SH-SY5Y (cell line): ENCODE measurements around the gene FOS.

Experiments used
- GATA2 ChIP-seq: IDR thresholded peaks from 2 replicates; pipeline ENCODE4 v1.6.1; 2011; ENCODE audit warnings: mild to moderate bottlenecking, low read depth, low read length
- GATA3 ChIP-seq: IDR thresholded peaks from 2 replicates; pipeline ENCODE4 v1.6.1; 2011; ENCODE audit warnings: low read depth, mild to moderate bottlenecking, low read length, moderate library complexity

FOS gene

DNA sequence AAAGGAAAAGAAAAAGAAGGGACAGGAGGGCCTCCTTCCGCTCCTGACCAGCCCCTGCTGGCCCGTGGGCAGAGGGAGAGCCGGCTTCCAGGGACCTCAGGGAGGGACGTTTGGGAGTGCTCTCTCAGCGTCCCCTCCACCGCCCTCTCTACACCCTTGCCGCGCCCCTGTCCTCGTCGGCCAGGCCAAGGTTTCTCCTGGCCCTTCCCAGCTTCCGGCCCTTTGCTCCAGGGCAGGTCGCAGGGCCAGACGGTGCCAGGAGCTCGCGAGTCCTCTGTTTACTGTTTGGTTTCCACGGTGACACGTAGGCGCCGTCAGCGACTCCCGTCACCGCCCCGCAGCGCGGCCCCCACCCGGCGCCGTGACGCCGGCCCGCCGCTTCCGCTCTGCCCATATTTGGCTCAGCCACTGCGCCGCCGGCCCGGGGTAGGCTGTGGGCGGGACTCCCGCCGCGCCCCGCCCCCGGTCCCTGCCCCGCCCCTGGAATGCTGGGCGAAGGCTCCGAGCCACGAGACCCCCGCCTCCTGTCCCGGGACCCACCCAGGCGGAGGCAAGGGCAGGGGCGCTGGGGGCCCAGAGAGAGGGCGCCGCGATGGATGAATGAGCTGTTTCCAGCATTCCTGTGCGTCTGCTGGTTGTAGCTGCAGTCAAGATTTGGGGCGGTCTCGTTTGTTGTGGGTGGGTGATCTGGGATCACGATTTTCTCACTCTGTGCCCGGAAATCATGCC lies 15.5 kb downstream of the FOS start:
- TF ChIP-seq GATA3 = no peak
- no peak for TF ChIP-seq GATA2

DNA sequence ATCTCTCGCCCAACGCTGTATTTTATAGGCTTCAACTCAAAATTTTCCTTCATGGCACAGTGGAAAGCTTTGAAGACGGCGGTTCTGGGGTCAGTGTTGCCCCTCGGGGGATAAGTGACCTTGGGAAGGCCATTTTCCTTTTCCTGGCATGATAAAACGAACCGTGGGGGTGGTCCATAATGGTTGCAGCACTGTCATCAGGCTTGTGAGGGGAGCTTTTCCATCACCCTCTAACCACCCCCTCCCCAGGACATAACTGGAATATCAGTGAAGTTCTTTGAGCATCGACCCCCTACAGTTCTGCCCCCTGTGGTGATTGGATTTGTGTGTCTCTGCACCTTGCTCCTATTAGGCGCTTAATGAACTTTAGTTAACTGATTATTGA lies 16.0 kb downstream of the FOS start:
- TF ChIP-seq GATA3 (no peak), GATA2 (no peak)

DNA sequence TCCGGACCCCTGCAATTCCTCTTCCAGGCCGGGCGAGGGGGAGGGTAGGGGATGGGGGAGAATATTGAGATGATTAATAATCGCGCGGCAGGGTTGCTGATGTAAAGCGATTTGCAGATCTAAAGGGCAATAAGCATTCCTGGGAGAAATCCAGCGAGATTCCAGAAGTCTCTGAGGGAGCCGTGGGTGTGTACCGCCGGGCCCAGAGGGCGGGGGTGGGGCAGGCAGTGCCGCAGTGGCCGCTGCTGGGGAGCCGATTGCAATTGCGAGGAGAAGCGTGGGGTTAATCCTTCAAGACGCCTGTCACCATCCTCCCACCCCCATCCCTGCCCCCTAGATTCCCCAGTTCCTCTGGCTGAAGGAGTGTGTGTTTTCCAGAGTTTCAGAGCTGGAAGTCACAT lies 16.4 kb downstream of the FOS start:
- no peak for TF ChIP-seq GATA3
- TF ChIP-seq GATA2 = no peak

DNA sequence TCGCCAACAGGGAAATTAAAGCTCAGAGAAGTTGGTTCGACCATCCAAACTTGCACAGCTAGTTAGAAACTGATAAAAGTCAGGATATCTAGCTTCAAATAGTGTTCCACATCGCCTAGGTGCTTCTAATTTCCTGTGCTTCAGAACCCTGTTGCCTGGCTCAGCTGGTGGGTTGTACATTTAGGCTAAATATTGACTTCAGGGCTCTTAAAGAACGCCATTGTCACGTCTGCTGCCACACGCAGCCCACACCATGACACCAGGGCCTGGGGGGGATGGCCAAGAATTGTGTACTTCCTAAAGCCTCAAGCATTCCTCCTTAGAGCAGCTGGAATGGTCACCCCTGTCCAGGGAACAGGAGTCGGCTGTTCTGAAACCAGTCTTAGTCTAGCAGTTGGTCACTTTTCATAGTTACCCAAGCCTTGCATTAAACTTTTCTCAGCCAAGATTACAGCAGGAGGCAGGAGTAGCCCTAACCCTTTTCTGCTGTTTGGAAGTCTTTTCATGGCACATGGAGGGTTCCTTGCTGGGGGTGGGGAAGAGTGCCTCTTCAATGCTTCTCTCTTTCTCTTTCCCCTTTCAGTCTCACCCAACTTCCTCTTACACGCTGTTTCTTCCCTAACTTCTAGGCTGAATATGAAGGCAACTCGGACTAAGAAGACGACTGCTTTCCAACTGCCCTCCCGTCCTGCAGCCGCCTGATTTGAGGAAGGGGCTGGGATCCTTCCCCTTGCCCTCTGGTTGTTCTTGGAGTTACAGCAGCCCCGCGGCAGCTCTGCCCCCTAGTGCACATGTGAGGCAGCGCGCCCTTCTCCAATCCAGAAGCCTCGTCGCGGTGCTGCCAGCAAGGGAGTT lies 17.1 kb downstream of the FOS start:
- TF ChIP-seq GATA2 = no peak
- TF ChIP-seq GATA3 = no peak

DNA sequence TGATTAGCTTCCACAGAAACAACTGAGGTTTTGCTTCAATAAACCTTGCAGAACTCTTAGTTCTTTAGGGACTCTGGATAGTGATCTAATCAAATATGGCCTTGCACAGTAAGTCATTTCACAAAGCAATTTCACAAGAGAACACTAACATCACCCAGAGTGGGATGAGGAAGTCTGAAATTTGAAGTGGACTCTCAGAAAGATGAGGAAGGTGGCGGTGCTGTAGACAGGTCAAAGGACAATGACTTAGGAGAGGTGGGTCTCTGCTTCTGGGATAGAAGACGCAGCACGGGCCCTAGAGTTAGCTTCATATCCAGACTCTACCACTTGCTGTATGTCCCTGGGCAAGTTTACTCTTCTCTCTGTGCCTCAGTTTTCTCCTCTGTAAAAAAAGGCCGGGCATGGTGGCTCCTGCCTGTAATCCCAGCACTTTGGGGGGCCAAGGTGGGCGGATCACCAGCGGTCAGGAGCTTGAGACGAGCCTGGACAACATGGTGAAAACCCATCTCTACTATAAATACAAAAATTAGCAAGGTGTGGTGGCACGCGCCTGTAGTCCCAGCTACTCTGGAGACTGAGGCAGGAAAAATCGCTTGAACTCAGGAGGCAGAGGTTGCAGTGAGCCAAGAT lies 18.9 kb downstream of the FOS start:
- TF ChIP-seq GATA2 = no peak
- TF ChIP-seq GATA3 = no peak

DNA sequence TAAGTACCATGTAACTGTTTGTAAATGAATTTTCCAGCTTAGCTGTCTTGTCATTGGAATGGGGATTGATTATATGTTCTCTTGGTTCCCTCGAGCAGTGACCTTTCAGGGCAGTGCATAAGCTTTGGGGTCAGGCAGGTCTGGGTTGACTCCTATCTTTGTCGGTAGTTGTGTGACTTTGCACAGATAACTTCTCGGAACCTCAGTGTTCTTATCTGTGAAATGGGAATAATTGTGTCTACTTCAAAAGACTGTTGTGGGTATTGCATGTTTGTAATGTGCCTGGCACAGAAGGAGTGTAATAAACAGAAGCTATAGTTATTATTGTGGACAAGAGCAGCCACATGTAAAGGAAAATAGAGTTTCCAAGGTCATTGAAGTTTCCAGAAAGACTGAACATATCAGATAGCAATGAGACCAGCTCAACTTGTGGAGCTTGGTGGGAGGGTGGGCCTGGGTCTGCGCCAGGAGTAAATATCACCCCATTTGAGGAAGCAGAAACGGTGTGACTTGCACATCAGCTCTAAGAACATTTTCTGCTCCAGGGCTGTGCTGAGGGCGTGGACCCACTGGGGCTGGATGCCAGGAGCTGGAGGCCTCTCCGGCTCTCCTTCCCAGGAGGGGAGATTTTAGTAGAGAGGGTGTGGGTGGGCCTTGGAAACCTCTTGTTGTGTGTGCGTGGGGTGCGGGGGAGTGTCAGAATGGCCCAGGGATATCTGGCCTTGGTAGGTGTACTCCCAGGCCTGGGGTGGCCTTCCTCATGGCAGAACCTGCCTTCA lies 19.7 kb downstream of the FOS start:
- TF ChIP-seq GATA3 = no peak
- TF ChIP-seq GATA2 = no peak

DNA sequence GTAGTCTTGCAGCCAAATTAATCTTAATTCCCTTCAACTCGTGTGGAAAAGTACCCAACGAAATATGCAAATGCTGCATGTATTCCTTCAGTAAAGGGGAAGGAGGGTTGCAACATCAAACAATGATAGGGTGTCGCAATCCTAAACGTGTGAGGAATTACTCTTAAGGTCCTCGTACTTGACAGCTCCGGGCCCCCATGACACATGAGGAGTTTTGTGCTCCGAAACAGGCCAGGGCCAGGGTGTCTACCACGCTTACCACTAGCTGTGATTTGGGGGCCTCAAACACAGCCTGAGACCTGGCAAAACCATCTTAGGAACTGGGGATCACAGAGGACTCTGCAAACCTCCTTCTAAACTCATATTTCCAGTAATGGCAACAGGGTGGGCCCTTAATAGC lies 20.4 kb downstream of the FOS start:
- no peak for TF ChIP-seq GATA2
- TF ChIP-seq GATA3 = no peak

DNA sequence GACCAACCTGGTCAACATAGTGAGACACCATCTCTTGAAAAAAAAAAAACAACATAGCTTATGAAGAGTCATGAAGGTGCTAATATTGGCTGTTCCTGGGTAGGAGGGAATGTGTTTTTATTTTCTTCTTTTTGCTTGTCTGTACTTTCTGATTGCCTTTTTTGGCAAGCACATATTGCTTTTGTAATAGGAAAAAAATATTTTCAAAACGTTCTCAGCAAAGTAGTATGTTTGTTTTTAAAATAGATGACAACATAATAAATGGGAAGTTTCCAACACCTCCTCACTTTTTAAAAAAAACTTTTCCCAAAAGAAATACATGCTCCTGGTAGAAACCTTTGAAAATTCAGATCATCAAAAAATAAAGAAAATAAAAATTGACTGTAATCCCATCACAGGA lies 20.9 kb downstream of the FOS start:
- TF ChIP-seq GATA2 = no peak
- TF ChIP-seq GATA3 = no peak

DNA sequence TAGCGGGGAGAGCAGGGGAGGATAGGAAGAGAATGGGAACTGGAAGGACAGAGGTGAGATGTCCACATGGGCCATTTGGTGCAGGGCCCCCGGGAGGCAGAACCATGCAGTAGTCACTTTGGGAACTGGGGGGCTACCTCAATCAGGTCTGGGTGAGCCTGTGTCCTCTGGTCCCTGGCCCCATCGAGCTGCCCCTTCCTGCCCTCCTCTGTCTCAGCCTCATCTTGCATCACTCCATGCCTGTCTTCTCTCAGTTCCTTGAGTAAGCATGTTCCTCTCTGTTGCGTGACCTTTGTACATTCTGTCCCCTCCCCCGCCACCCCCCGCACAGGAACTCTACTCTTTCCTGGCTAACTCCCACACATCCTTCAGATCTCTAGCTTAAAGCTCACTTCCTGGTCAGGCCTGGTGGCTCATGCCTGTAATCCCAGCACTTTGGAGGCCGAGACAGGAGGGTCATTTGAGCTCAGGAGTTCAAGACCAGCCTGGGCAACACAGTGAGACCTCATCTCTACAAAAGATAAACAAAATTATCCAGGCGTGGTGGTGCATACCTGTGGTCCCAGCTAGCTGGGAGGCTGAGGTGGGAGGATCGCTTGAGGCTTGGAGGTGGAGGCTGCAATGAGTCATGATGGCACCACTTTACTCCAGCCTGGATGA lies 23.2 kb downstream of the FOS start:
- no peak for TF ChIP-seq GATA2
- TF ChIP-seq GATA3 = no peak

DNA sequence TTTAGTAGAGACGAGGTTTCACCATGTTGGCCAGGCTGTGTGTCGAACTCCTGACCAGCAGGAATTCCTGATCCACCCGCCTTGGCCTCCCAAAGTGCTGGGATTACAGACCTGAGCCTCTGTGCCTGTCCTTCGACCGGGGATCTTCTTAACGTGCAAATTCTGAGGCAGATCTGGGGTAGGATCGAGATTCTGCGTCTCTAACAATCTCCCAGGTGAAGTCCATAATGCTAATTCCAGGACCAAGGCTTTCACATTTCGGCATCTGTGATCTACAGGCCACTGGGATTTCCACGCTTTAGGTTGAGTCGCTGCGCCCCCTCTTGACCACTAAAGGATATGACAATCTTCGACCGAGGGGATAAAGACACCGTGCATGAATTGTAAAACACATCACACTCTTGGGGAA lies 24.8 kb downstream of the FOS start:
- TF ChIP-seq GATA3 (no peak), GATA2 (no peak)

DNA sequence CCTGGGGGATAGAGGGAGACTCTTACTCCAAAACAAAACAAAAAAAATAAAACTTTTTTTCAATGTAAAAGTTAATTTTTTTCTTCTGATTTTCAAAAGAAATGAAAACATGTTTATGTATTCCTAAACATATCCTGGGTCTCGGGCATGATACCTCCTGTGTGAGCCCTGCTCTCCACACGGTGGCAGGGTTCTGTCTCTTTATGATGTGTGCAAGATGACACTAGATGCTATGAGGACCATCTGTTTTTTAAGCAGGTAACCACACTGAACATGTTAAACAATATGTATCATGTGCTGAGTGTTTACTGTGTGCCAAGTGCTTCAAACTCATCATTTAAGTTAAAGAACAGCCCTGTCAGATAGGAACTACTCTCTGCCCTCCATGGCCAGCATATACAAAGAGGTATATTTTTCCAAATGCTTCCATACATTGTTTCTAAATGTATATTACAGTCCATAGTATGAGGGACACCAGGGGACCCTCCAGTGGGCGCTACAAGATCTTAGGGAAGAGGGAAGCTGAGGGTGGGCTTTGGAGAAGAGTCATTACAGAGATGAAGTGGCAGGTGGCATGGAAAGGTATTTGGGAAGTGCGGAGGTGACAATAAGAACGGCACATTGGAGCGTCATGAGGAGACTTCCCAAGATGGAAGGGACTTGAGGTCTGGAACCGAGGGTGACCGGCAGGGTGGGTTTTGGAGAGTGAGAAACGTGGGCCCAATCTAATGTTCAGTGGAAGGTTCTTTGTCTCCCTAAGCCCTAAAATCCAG lies 28.5 kb downstream of the FOS start:
- TF ChIP-seq GATA2 (no peak), GATA3 (no peak)

DNA sequence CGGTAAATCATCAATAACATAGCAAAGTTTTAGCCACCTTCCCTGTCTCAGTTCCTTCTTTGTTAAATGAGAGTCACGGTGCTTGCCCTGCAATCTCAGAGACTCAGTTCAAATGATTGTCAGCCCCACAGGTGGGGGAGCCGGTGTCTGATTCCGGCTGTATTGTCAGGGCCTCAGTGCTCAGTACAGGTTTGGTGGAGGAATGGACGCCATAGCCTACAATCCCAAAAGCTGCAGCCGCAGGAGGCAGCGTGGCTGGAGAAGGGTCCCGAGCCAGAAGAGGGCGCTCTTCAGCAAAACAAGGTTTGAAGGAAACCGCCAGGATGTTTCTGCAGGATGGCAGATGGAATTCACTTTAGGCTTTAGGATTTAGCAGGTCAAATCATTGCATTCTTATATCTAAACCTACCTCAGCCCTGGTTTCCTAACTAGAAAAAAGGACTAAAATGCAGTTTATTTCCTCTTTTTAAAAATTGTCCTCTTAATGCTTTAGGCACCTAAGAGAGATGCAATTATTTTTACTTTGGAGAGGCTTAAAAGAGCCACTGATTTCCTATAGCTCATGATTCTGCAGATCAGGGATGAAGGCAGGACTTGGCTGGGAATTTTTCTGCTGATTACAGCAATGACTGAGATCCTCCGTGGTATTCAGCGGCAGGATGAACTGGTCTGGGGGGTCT lies 29.2 kb downstream of the FOS start:
- no peak for TF ChIP-seq GATA3
- TF ChIP-seq GATA2 = no peak
